NCI-H128 (cell line): Measurements from ENCODE around the gene PISD.

ENCODE experiments used
- DNase-seq: peaks from one replicate; lab custom pipeline; 2025; ENCODE audit not compliant: unreplicated experiment; lab: John Stamatoyannopoulos, UW

The PISD gene

DNA sequence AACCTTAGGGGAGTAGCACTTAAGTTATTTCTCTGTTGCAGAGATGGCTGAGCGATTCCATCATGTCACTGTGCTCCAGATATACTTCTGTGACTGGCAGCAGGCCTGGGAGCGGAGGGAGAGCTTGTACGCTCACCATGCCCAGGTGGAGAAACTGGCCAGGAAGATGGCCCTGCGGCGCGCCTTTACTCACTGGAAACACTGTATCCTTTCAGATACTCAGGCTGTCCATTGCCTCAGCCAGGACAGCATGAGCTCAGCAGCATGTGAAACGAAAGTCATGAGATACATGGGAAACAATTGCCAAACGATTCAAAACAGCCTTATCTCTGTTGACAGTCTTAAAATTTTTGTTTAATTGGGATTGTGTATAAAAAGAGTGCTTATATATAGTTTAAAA, 86.8 kb downstream of the PISD start:
- DNase-seq: no peak

GRCh38 chr22:31574055-31574670, 87.9 kb downstream of the PISD start:
- no peak for DNase-seq

GRCh38 chr22:31572939-31573338, 89.1 kb downstream of the PISD start:
- no peak for DNase-seq

DNA sequence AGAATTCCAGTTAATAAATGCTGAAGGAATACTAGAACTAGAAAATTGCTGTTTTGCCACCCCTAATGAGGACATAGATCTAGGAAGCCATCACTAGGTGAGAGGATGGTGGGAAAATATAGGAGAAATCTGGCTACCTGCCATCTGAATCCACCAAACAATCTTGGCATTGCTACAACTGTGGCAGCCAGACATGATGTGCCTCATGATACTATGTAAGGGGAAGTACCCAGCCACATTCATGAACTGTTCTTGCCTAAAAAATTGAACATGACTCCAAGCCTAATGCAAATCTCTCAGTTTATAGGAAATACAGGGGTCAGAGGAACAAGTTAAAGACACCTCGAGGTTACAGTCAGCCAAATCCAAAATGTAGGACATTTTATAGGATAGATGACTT, 92.9 kb downstream of the PISD start:
- DNase-seq: no peak
